GM12878 (cell line): ENCODE measurements around the gene PCDHGC3. TPM values are rescaled to one million over a fixed set of nuclear protein-coding genes. Genes with fewer than 3 reads are reported as not detected.

Experiments used
- CBFB ChIP-seq: IDR thresholded peaks from 2 replicates; pipeline ENCODE4 v1.6.1; 2016; ENCODE audit warnings: antibody characterized with exemption, low read depth
- CREB1 ChIP-seq: IDR thresholded peaks from 2 replicates; pipeline ENCODE4 v1.6.1; 2012; ENCODE audit warnings: low read depth, mild to moderate bottlenecking, inconsistent platforms
- CTCF ChIP-seq, 3 experiments: IDR thresholded peaks in 2 of 3; conservative IDR thresholded peaks in 1 of 3; 2 replicates each; pipeline ENCODE4 v1.5.1; 2011; ENCODE audit warnings: low read depth in 3 of 3, low read length in 3 of 3, mild to moderate bottlenecking in 3 of 3, control low read depth in 2 of 3, moderate library complexity in 2 of 3, inconsistent platforms in 1 of 3, mixed read lengths in 1 of 3; ENCODE audit not compliant: control insufficient read depth in 2 of 3, insufficient read depth in 1 of 3; ENCODE audit errors: extremely low read depth in 1 of 3
- E2F4 ChIP-seq: IDR thresholded peaks from 2 replicates; pipeline ENCODE4 v1.6.1; 2012; ENCODE audit warnings: low read depth, low read length, improper control_type of control experiment
- JUND ChIP-seq: IDR thresholded peaks from 2 replicates; pipeline ENCODE4 v1.6.1; 2012; ENCODE audit warnings: low read depth, mild to moderate bottlenecking, low read length, improper control_type of control experiment, moderate library complexity
- LARP7 ChIP-seq: fragments of 450-650 bp; IDR thresholded peaks from 2 replicates; pipeline ENCODE4 v1.6.1; 2017; ENCODE audit warnings: mild to moderate bottlenecking
- MTA2 ChIP-seq: fragments of 450-650 bp; IDR thresholded peaks from 2 replicates; pipeline ENCODE4 v1.6.1; 2016; ENCODE audit warnings: low read depth, mild to moderate bottlenecking, moderate library complexity
- PKNOX1 ChIP-seq: fragments of 450-650 bp; IDR thresholded peaks from 2 replicates; pipeline ENCODE4 v1.6.1; 2016; ENCODE audit warnings: mild to moderate bottlenecking
- RFX5 ChIP-seq: IDR thresholded peaks from 2 replicates; pipeline ENCODE4 v1.6.1; 2011; ENCODE audit warnings: low read depth, low read length, improper control_type of control experiment
- SMC3 ChIP-seq: IDR thresholded peaks from 2 replicates; pipeline ENCODE4 v1.6.1; 2011; ENCODE audit warnings: low read length, improper control_type of control experiment, borderline replicate concordance
- ZNF687 ChIP-seq: fragments of 450-650 bp; IDR thresholded peaks from 2 replicates; pipeline ENCODE4 v1.6.1; 2017; ENCODE audit warnings: mild to moderate bottlenecking, moderate library complexity
- polyA plus RNA-seq, 11 experiments: library from polyadenylated mRNA; depleted of rRNA in 4 of 11; unstranded in 6 of 11; stranded (reverse) in 5 of 11; fragments of >200 nt; fragmentation: Nextera tagmentation in 4 of 11; fragmentation: Illumina TruSeq in 1 of 11; extraction: Ambion mirVana in 4 of 11; extraction: Trizol in 1 of 11; gene quantifications; 1 replicate in 1 of 11; 2 replicates in 10 of 11; pipeline versions ENCODE4 v1.2.1 to v1.2.3, GENCODE V29; 2011 to 2016; ENCODE audit warnings: inconsistent platforms in 2 of 11, missing spikeins in 2 of 11, low read depth in 1 of 11
- total RNA-seq, 4 experiments: library from RNA; depleted of rRNA in 3 of 4; stranded (reverse); fragments of >200 nt in 3 of 4; fragmentation: Illumina TruSeq in 1 of 4; extraction: Trizol in 1 of 4; gene quantifications; 2 replicates each; pipeline versions ENCODE4 v1.2.1 to v1.2.3, GENCODE V29; 2013 to 2021

The PCDHGC3 gene
- total and polyA plus RNA-seq, 10 of the 15 experiments (the other 5 are each of a cell fraction or from before 2014, with no cell fraction given): 0.53 to 22.1 (median 12.0) TPM

DNA sequence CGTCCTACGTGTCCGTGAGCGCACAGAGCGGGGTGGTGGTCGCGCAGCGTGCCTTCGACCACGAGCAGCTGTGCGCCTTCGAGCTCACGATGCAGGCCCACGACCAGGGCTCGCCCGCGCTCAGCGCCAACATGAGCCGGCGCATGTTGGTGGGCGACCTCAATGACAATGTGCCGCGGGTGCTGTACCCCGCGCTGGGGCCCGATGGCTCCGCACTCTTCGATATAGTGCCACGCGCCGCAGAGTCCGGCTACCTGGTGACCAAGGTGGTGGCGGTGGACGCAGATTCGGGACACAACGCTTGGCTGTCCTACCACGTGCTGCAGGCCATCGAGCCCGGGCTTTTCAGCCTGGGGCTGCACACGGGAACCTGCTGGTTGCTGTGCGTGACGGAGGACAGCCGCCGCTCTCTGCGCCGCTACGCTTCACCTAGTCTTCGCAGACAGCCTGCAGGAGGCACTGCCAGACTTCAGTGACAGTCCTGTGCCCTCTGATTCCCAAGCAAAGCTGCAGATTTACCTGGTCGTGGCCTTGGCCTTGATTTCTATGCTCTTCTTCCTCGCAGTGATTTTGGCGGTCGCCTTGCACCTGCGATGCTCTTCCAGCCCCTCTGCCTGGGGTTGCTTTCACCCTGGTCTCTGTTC, 47.9 kb upstream of the PCDHGC3 start (continued):
- no peak for TF ChIP-seq ZNF687
- no peak for TF ChIP-seq CTCF (IDR thresholded peaks at IDR 0.05 in 2 of 3, conservative IDR thresholded peaks at IDR 0.05 in 1 of 3; ENCODE audit: control insufficient read depth in 2 of 3, extremely low read depth in 1 of 3, insufficient read depth in 1 of 3, low read depth in 3 of 3, low read length in 3 of 3)
- TF ChIP-seq SMC3: no peak
- no peak for TF ChIP-seq LARP7
- no peak for TF ChIP-seq PKNOX1
- TF ChIP-seq RFX5: no peak
- TF ChIP-seq JUND: no peak
- TF ChIP-seq CBFB: no peak
- TF ChIP-seq E2F4: no peak
- TF ChIP-seq MTA2: no peak
- no peak for TF ChIP-seq CREB1
